Cerebellar nuclear complex (tissue), 1 donor: ENCODE measurements around the gene OTOP2.
"Not testable (repeated sequence)": the region's sequence is repeated elsewhere in the genome, so short reads cannot be mapped to it uniquely, and the experiment has no call there.

ENCODE experiments used
- DNase-seq, 2 experiments: peaks; one replicate each; lab custom pipeline; 2025; lab: John Stamatoyannopoulos, UW

OTOP2 gene

GRCh38 chr17:74972107-74972972 is 48.3 kb downstream of the OTOP2 start, which contains the start of gene HID1:
Gene HID1 (minus strand): TSS chr17:74972759. CDS start chr17:74972656, 103 bp downstream.
- no peak for DNase-seq

GRCh38 chr17:74972973-74973328 is 48.9 kb downstream of the OTOP2 start:
- DNase-seq: no peak

GRCh38 chr17:74975943-74976342 is 51.9 kb downstream of the OTOP2 start:
- no peak for DNase-seq

GRCh38 chr17:74977802-74978201 is 53.7 kb downstream of the OTOP2 start:
- no peak for DNase-seq

GRCh38 chr17:74978240-74978639 is 54.2 kb downstream of the OTOP2 start:
- DNase-seq: no peak

- DNase-seq: no peak
Observed at GRCh38 chr17:74979408-74980146, 55.5 kb downstream of the OTOP2 start.

GRCh38 chr17:74981318-74981978 is 57.4 kb downstream of the OTOP2 start:
- DNase-seq: no peak

GRCh38 chr17:74981979-74982662 is 58.0 kb downstream of the OTOP2 start:
- peak in 1 of 2 experiments; percentile 51 for DNase-seq

GRCh38 chr17:74982663-74983313 is 58.7 kb downstream of the OTOP2 start:
- DNase-seq: not testable (repeated sequence)
